Breast epithelium (tissue), 4 donors: ENCODE measurements around the gene TP53INP2. TPM values are rescaled to one million over a fixed set of nuclear protein-coding genes. Genes with fewer than 3 reads are reported as not detected.

Source experiments
- DNase-seq, 2 donors: peaks; one replicate each; pipeline ENCODE4 v3.0.0-alpha.2; 2019; ENCODE audit warnings: low spot score in 2 of 2
- H3K27ac ChIP-seq, 2 donors: fragments of 200-600 bp; sonication (generic) in 1 of 2; one replicate each; pipeline ENCODE4 v1.5.1; 2016 to 2019; ENCODE audit warnings: mild to moderate bottlenecking in 1 of 2
- H3K27me3 ChIP-seq, 2 donors: fragments of 200-600 bp; sonication (generic) in 1 of 2; one replicate each; pipeline versions ENCODE4 v1.5.1 to v1.6.0; 2017 to 2019; ENCODE audit warnings: control low read depth in 1 of 2, mild to moderate bottlenecking in 1 of 2
- H3K36me3 ChIP-seq: fragments of 200-600 bp; one replicate; pipeline ENCODE4 v1.5.1; 2019
- H3K4me1 ChIP-seq, 2 donors: fragments of 200-600 bp; sonication (generic); one replicate each; pipeline ENCODE4 v1.5.1; 2016 to 2019; ENCODE audit warnings: control low read depth in 1 of 2
- H3K4me3 ChIP-seq, 3 donors: fragments of 200-600 bp; sonication (generic); 1 replicate in 2 of 3; 2 replicates in 1 of 3; pipeline ENCODE4 v1.5.1; 2016 to 2019; ENCODE audit warnings: mild to moderate bottlenecking in 3 of 3, moderate library complexity in 2 of 3
- H3K9me3 ChIP-seq, 2 donors: fragments of 200-600 bp; sonication (generic) in 1 of 2; one replicate each; pipeline ENCODE4 v1.5.1; 2016 to 2019; ENCODE audit warnings: control low read depth in 1 of 2
- POLR2A ChIP-seq: fragments of 450-650 bp; IDR thresholded peaks from one replicate; pipeline ENCODE4 v1.6.1; 2016; ENCODE audit warnings: antibody characterized with exemption, mild to moderate bottlenecking, moderate library complexity
- POLR2AphosphoS5 ChIP-seq, 3 donors: sonication (generic); formaldehyde crosslinking; IDR thresholded peaks; one replicate each; pipeline ENCODE4 v1.6.1; 2017; ENCODE audit warnings: antibody characterized with exemption in 3 of 3
- intact Hi-C: fragments of 100-400 bp; cut with DNase I; formaldehyde crosslinking; loops from one replicate; pipeline ENCODE4 v1.15.1; 2023; ENCODE audit warnings: low total_unique reads
- total RNA-seq, 3 donors: library from RNA; depleted of rRNA; stranded (reverse); fragments of >200 nt; gene quantifications; one replicate each; pipeline ENCODE4 v1.1.0, GENCODE V29; 2016
- TF ChIP-seq, protein P1 (sequence below), 3 donors: fragments of 450-650 bp; IDR thresholded peaks; one replicate each; pipeline ENCODE4 v1.5.1; 2016 to 2017; ENCODE audit warnings: antibody characterized with exemption in 3 of 3, mild to moderate bottlenecking in 3 of 3, moderate library complexity in 3 of 3

Gene TP53INP2
- total RNA-seq, 3 donors from 2014 or later = 4.7 to 8.0 (median 4.9) TPM

DNA sequence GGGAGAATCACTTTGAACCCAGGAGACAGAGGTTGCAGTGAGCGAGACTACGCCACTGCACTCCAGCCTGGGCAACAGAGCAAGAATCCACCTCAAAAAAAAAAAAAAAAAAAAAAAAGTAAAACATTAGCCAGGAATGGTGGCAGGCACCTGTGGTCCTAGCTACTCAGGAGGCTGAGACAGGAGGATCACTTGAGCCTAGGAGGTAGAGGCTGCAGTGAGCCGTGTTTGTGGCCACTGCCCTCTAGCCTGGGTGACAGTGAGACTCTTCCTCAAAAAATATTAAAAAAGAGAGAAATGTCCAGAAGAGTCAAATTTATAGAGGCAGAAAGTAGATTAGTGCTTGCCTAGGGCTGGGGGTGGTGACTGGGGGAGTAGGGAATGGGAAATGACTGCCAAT, 20.5 kb upstream of the TP53INP2 start:
- no peak overlapping the region for H3K27ac ChIP-seq
- no peak for DNase-seq
- H3K36me3 ChIP-seq = no peaks in the 10 kb centered on the region
- intact Hi-C loops = no loop called here
- H3K9me3 ChIP-seq = no peaks in the 10 kb centered on the region
- TF ChIP-seq POLR2AphosphoS5 (IDR thresholded peaks at IDR 0.05) (no peak), POLR2A (no peak)
- TF ChIP-seq, protein P1, sequence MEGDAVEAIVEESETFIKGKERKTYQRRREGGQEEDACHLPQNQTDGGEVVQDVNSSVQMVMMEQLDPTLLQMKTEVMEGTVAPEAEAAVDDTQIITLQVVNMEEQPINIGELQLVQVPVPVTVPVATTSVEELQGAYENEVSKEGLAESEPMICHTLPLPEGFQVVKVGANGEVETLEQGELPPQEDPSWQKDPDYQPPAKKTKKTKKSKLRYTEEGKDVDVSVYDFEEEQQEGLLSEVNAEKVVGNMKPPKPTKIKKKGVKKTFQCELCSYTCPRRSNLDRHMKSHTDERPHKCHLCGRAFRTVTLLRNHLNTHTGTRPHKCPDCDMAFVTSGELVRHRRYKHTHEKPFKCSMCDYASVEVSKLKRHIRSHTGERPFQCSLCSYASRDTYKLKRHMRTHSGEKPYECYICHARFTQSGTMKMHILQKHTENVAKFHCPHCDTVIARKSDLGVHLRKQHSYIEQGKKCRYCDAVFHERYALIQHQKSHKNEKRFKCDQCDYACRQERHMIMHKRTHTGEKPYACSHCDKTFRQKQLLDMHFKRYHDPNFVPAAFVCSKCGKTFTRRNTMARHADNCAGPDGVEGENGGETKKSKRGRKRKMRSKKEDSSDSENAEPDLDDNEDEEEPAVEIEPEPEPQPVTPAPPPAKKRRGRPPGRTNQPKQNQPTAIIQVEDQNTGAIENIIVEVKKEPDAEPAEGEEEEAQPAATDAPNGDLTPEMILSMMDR (IDR thresholded peaks at IDR 0.05) = no peak
- H3K27me3 ChIP-seq = no peaks in the 10 kb centered on the region
- no peak overlapping the region for H3K4me3 ChIP-seq
- H3K4me1 ChIP-seq = no peaks in the 10 kb centered on the region

DNA sequence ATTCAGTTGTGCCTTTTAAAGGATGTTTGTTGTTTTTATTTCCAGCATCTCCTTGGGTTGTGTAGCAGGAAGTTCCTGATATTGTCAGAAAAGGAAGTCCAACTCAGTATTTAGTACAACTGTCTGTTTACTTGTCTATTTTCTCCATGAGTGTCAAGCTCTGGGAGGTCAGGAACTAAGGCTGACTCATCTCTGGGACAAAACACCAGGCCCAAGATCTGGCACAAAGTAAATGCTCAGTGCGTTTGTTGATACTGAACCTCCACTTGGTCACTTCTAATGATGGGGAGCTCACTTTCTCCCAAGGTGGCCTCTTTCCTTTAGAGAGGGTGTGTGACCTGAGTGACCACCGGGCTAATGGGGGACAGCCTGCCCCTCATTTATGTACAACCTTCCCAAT, 14.7 kb upstream of the TP53INP2 start:
- no peaks in the 10 kb centered on the region for H3K36me3 ChIP-seq
- intact Hi-C loops = no loop called here
- no peak for DNase-seq
- TF ChIP-seq, protein P1 (IDR thresholded peaks at IDR 0.05) = no peak
- TF ChIP-seq POLR2A = no peak
- TF ChIP-seq POLR2AphosphoS5 (IDR thresholded peaks at IDR 0.05) = no peak
- H3K27me3 ChIP-seq = no peaks in the 10 kb centered on the region
- H3K27ac ChIP-seq = peak overlapping the region in 1 of 2 donors; percentile 7
- H3K4me1 ChIP-seq = no peaks in the 10 kb centered on the region
- H3K9me3 ChIP-seq = no peaks in the 10 kb centered on the region
- no peak overlapping the region for H3K4me3 ChIP-seq

DNA sequence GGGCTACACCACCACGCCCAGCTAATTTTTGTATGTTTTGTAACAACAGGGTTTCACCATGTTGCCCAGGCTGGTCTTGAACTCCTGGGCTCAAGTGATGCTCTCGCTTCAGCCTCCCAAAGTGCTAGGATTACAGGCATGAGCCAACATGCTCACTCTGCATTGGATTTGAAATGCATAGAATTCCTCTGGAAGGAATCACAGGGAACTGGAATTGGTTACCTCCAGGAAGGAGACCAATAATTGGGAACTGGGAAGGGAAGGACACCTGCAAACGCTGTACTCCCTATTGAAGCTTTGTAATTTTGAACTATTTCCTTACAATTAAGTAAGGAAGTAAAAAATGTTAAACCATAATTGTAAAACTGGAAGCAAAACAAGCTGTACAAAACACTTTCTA, 12.3 kb upstream of the TP53INP2 start:
- Histone ChIP-seq H3K27me3 (no peaks in the 10 kb centered on the region), H3K36me3 (no peaks in the 10 kb centered on the region)
- TF ChIP-seq, protein P1 (IDR thresholded peaks at IDR 0.05) = no peak
- TF ChIP-seq POLR2A (no peak), POLR2AphosphoS5 (IDR thresholded peaks at IDR 0.05) (no peak)

DNA sequence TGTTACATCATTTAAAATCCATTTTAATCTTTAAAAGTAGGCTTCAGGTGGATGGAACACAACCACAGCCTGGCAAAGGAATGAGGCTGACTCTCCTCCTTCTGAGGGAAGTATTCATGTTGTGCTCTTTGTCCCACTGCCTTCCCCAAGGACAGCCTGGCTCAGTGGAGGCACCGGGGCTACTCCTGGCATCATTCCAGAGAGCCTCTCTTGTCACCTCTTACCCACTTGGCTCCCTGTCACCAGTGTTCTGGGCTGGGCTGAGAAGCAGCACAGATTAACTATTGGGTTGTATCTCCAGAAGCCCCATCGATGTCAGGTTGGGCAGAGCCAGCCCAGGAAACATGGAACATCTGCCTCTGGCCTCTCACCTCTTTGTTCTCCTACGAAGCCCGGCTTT, 10.7 kb upstream of the TP53INP2 start:
- H3K4me3 ChIP-seq = no peak overlapping the region
- no peaks in the 10 kb centered on the region for H3K27me3 ChIP-seq
- no peaks in the 10 kb centered on the region for H3K9me3 ChIP-seq
- H3K4me1 ChIP-seq = no peaks in the 10 kb centered on the region
- no peaks in the 10 kb centered on the region for H3K36me3 ChIP-seq
- intact Hi-C loops = no loop called here
- no peak for TF ChIP-seq POLR2AphosphoS5 (IDR thresholded peaks at IDR 0.05)
- TF ChIP-seq POLR2A = no peak
- TF ChIP-seq, protein P1 (IDR thresholded peaks at IDR 0.05) = no peak
- DNase-seq = no peak
- H3K27ac ChIP-seq = no peak overlapping the region

More for the DNA sequence above, 12.3 kb upstream of the TP53INP2 start:
- Histone ChIP-seq H3K4me1 (no peaks in the 10 kb centered on the region), H3K9me3 (no peaks in the 10 kb centered on the region), H3K27ac (no peak overlapping the region), H3K4me3 (no peak overlapping the region)
- intact Hi-C loops = no loop called here
- no peak for DNase-seq

DNA sequence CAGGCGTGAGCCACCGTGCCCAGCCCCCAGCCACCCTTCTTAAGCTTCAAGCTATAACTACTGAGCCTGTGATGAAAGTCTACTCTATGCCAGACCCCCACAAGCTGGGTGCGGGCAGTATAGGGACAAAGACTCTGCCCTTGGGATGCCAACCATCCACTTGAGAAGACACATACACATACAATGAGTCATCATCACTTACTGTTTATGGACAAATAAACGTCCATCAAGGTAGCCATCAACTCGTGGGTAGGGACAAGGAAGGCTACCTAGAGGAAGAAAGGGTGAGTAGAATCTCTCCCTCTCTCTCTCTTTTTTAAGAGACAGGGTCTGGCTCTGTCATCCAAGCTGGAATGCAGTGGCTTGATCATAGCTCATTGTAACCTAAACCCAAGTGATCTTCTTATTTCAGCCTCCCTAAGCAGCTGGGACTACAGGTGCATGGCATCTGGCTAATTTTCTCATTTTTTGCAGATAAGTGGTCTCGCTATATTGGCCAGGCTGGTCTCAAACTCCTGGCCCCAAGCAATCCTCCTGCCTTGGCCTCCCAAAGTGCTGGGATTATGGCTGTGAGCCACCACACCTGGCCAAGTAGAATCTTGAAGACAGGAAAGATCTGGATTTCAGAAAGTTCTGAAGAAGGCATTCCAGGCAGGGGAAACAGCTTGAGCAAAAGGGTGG, 2.6 kb upstream of the TP53INP2 start:
- Histone ChIP-seq H3K27me3 (no peaks in the 10 kb centered on the region), H3K36me3 (no peaks in the 10 kb centered on the region), H3K4me3 (no peak overlapping the region), H3K27ac (no peak overlapping the region), H3K9me3 (no peaks in the 10 kb centered on the region), H3K4me1 (peaks cover 0 to 2% of the 10 kb centered on the region in 2 donors)
- no peak for DNase-seq
- TF ChIP-seq, protein P1 (IDR thresholded peaks at IDR 0.05) = no peak
- no peak for TF ChIP-seq POLR2AphosphoS5 (IDR thresholded peaks at IDR 0.05)
- TF ChIP-seq POLR2A = no peak
- intact Hi-C loops = loop anchor here (10.0 kb wide), 1 partner anchor 167 kb away; no protein-coding TSS in a partner anchor
